Measurements from ENCODE around the gene CHRNA9.

Gene CHRNA9

GRCh38 chr4:40375095-40375494 is 40.0 kb downstream of the CHRNA9 start:
- TF ChIP-seq CTCF (IDR thresholded peaks at IDR 0.05; ENCODE audit: low read depth, low read length) = no peak
- no peak overlapping the region for H3K4me3 ChIP-seq (ENCODE audit: low read depth, low read length)

- H3K4me3 ChIP-seq (ENCODE audit: low read depth, low read length) = no peak overlapping the region
- TF ChIP-seq CTCF (IDR thresholded peaks at IDR 0.05; ENCODE audit: low read depth, low read length) = no peak
These were observed 40.5 kb downstream of the CHRNA9 start for GRCh38 chr4:40375620-40376019.

GRCh38 chr4:40377512-40378365 is 42.6 kb downstream of the CHRNA9 start:
- TF ChIP-seq CTCF (IDR thresholded peaks at IDR 0.05; ENCODE audit: low read depth, low read length) = no peak
- no peak overlapping the region for H3K4me3 ChIP-seq (ENCODE audit: low read depth, low read length)

GRCh38 chr4:40378619-40379018 is 43.5 kb downstream of the CHRNA9 start:
- TF ChIP-seq CTCF (IDR thresholded peaks at IDR 0.05; ENCODE audit: low read depth, low read length) = no peak

GRCh38 chr4:40379248-40379647 is 44.1 kb downstream of the CHRNA9 start:
- TF ChIP-seq CTCF (IDR thresholded peaks at IDR 0.05; ENCODE audit: low read depth, low read length) = no peak
- H3K4me3 ChIP-seq (ENCODE audit: low read depth, low read length) = no peak overlapping the region

More at GRCh38 chr4:40378619-40379018, 43.5 kb downstream of the CHRNA9 start:
- H3K4me3 ChIP-seq (ENCODE audit: low read depth, low read length) = no peak overlapping the region

GRCh38 chr4:40380647-40381046 is 45.5 kb downstream of the CHRNA9 start:
- TF ChIP-seq CTCF (IDR thresholded peaks at IDR 0.05; ENCODE audit: low read depth, low read length) = no peak
- no peak overlapping the region for H3K4me3 ChIP-seq (ENCODE audit: low read depth, low read length)

- no peak overlapping the region for H3K4me3 ChIP-seq (ENCODE audit: low read depth, low read length)
- no peak for TF ChIP-seq CTCF (IDR thresholded peaks at IDR 0.05; ENCODE audit: low read depth, low read length)
These were observed 53.1 kb downstream of the CHRNA9 start for GRCh38 chr4:40388239-40388638.
